GM10248 (cell line): Measurements from ENCODE around the gene TAC4.
A peak's percentile ranks its signal among the peaks of the same experiment; 100 is the strongest.

ENCODE experiments used
- CTCF ChIA-PET: fragments of 300-600 bp; sonication (Branson Sonifier 250); formaldehyde crosslinking; extraction: SDS; loops from one replicate; lab custom pipeline; 2021; ENCODE audit warnings: antibody characterized with exemption; lab: Yijun Ruan, JAX
- POLR2A ChIA-PET: fragments of 350-650 bp; sonication (Branson Sonifier 250); formaldehyde crosslinking; extraction: SDS; loops from one replicate; lab custom pipeline; 2020; ENCODE audit warnings: antibody characterized with exemption; lab: Yijun Ruan, JAX
- DNase-seq: peaks from one replicate; pipeline ENCODE4 v3.0.0; 2012; ENCODE audit errors: extremely low spot score
- CTCF ChIP-seq: IDR thresholded peaks from 2 replicates; pipeline ENCODE4 v1.5.1; 2012; ENCODE audit warnings: mild to moderate bottlenecking, low read depth; ENCODE audit errors: extremely low read depth, missing control alignments, control extremely low read depth

Gene TAC4

GRCh38 chr17:49850772-49851386, 3.0 kb upstream of the TAC4 start:
- CTCF ChIA-PET: interaction anchor here (0.6 to 2.1 kb wide), 13 partner anchors 10 to 294 kb away, joined by 3 to 10 read pairs (median 4); no protein-coding TSS in a partner anchor
- POLR2A ChIA-PET: no interaction called here
- TF ChIP-seq CTCF: no peak
- DNase-seq: no peak

- ChIA-PET POLR2A (no interaction called here), CTCF (interaction anchor here (0.9 to 1.4 kb wide), 6 partner anchors 142 to 293 kb away, joined by 3 to 5 read pairs (median 3); no protein-coding TSS in a partner anchor)
These were observed 2.3 kb upstream of the TAC4 start for GRCh38 chr17:49850218-49850610.

DNA sequence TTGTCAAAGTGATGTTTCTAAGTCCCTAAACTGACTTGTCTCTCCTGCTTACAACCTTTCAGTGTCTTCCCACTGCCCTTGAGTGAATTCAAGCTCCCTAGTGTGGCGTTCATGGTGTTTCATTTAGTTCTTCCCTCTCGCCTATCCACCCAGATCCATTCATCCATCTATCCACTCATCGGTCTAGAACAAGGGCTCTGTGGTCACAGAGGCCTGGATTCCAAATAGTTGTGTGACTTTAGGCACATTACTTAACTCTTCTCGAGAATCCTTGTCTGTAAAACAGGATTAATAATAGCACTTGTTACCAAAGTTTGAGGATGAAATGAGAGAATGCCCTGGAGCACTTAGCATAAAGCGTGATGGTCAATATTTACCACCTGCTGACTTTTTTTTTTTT, 870 bp upstream of the TAC4 start:
- no peak for DNase-seq
- ChIA-PET POLR2A (interaction anchor here (0.6 kb wide), 1 partner anchor 156 kb away, joined by 3 read pairs; no protein-coding TSS in a partner anchor), CTCF (interaction anchor here (1.1 to 1.3 kb wide), 2 partner anchors 11 to 281 kb away, joined by 3 to 4 read pairs; no protein-coding TSS in a partner anchor)

More at GRCh38 chr17:49850218-49850610, 2.3 kb upstream of the TAC4 start:
- DNase-seq: no peak
- no peak for TF ChIP-seq CTCF

DNA sequence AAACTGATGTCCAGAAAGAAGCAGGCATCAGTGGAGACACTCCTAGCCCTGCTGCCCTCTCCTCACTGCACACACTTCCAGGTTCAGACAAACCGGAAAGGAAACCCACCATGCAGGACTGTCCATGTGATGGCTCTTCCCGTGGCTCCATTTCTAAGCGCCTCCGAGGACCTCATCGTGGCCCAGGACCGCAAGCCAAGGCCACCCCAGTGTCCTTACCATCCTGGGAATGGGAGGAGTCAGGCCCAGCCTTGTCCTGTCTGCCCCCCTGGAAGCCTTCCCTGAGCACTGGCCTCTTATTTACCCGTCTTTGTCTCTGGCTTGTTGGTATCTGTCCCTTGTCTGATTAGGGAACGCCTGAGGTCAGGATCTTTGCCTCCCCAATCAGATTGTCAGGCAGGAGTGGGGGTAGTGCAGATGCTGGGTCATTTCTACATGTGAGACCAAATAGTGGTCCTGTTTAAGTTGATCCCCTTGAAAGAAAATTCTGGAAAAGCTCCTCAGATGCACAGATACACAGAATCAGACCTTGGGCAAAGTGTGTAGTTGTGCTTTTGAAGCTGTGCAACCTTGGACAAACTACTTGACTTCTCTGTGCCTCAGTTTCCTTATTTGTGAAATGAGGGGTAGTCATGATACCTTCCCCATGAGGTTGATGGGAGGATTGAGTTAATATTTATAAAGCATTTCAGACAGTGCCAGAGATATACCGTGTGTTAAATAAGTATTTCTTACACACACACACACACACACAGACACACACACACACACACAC, 744 bp downstream of the TAC4 start:
- no peak for TF ChIP-seq CTCF
- no peak for DNase-seq
- ChIA-PET POLR2A (no interaction called here), CTCF (interaction anchor here (0.7 to 1.8 kb wide), 4 partner anchors 13 to 276 kb away, joined by 3 to 6 read pairs (median 4); no protein-coding TSS in a partner anchor)

More for the DNA sequence above, 870 bp upstream of the TAC4 start:
- TF ChIP-seq CTCF: no peak

DNA sequence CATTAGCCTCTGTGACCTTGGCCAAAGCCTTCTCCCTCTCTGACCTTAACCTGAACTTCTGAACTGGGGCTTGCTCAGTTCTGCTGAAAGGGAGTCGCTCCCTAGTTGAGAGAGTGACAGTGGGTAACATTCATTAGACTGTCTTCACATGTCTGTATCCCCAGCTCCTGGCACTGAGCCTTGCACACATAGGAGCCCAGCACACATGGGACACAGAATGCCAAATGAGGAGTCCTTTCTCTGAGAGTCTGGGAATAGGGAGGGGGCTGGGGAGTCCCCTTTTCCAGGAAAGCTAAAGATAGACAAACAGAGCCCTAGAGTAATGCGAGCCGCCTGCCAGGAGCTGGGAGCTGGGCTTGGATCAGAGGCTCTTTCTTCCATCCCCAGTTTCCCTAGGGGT, 2.5 kb downstream of the TAC4 start:
- POLR2A ChIA-PET: no interaction called here
- no peak for TF ChIP-seq CTCF
- no peak for DNase-seq
- CTCF ChIA-PET: interaction anchor here (0.8 to 1.8 kb wide), 2 partner anchors 107 to 152 kb away, joined by 3 to 6 read pairs; no protein-coding TSS in a partner anchor

DNA sequence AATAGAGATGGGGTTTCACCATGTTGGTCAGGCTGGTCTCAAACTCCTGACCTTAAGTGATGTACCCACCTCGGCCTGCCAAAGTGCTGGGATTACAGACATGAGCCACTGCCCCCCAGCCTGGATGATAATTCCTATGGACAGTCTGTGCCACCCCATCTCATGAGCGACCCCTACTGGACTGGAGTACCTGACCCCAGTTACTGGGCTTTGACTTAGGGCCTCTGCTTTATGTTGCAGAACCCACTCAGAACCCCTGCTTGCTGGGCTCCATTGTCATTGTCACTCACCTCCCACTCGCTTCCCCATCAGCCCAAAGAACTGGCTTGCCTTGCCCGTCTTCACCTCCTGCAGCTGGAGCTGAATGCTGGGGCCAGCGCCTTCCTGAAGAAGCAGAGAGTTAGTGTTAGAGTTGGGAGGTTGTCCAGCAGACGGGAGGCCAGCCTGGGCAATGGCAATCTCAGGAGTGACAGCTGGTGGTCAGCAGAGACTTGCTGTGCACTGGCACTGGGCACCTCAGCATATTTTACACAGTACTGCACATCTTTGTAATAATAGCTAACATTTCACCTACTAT, 4.0 kb downstream of the TAC4 start:
- ChIA-PET CTCF (interaction anchor here (0.8 to 1.2 kb wide), 4 partner anchors 148 to 287 kb away, joined by 3 to 5 read pairs (median 3); no protein-coding TSS in a partner anchor), POLR2A (no interaction called here)

More for the DNA sequence above, 4.0 kb downstream of the TAC4 start:
- no peak for DNase-seq
- TF ChIP-seq CTCF: peak; percentile 41
